Measurements from ENCODE around the gene JUNB.

The JUNB gene

GRCh38 chr19:12791345-12792050 is at the start of gene JUNB:
Gene JUNB (plus strand): TSS chr19:12791486. CDS start chr19:12791772, 286 bp downstream.
- peak; percentile 97 for DNase-seq (ENCODE audit: low spot score)

GRCh38 chr19:12745166-12745897 is 46.0 kb upstream of the JUNB start:
- no peak for DNase-seq (ENCODE audit: low spot score)

GRCh38 chr19:12748489-12748888 is 42.8 kb upstream of the JUNB start:
- no peak for DNase-seq (ENCODE audit: low spot score)

GRCh38 chr19:12749938-12750521 is 41.3 kb upstream of the JUNB start:
- DNase-seq (ENCODE audit: low spot score), result no peak

- DNase-seq (ENCODE audit: low spot score), result no peak
These were observed 40.4 kb upstream of the JUNB start for GRCh38 chr19:12750851-12751250.

- no peak for DNase-seq (ENCODE audit: low spot score)
These were observed 39.7 kb upstream of the JUNB start, which contains the start of gene BEST2 for GRCh38 chr19:12751635-12752034. Gene BEST2 (plus strand): TSS chr19:12751791. CDS start chr19:12752593, 802 bp downstream.

- DNase-seq (ENCODE audit: low spot score), result no peak
These were observed 39.1 kb upstream of the JUNB start for GRCh38 chr19:12752056-12752781.

GRCh38 chr19:12754465-12755196 is 36.7 kb upstream of the JUNB start:
- DNase-seq (ENCODE audit: low spot score), result no peak

- no peak for DNase-seq (ENCODE audit: low spot score)
These were observed 35.0 kb upstream of the JUNB start for GRCh38 chr19:12756150-12756883.

GRCh38 chr19:12757544-12758274 is 33.6 kb upstream of the JUNB start:
- DNase-seq (ENCODE audit: low spot score), result peak; percentile 62

GRCh38 chr19:12759686-12760085 is 31.6 kb upstream of the JUNB start:
- DNase-seq (ENCODE audit: low spot score), result no peak

- no peak for DNase-seq (ENCODE audit: low spot score)
These were observed 28.2 kb upstream of the JUNB start for GRCh38 chr19:12763100-12763499.

- no peak for DNase-seq (ENCODE audit: low spot score)
These were observed 26.6 kb upstream of the JUNB start for GRCh38 chr19:12764698-12765097.

- DNase-seq (ENCODE audit: low spot score), result peak; percentile 83
These were observed 25.2 kb upstream of the JUNB start for GRCh38 chr19:12766051-12766521.

- no peak for DNase-seq (ENCODE audit: low spot score)
These were observed 24.1 kb upstream of the JUNB start for GRCh38 chr19:12767150-12767549.

- DNase-seq (ENCODE audit: low spot score), result no peak
These were observed 23.6 kb upstream of the JUNB start for GRCh38 chr19:12767666-12768065.

- DNase-seq (ENCODE audit: low spot score), result peak; percentile 74
These were observed 21.6 kb upstream of the JUNB start for GRCh38 chr19:12769689-12770088.

- DNase-seq (ENCODE audit: low spot score), result no peak
These were observed 20.4 kb upstream of the JUNB start for GRCh38 chr19:12770922-12771321.

GRCh38 chr19:12772323-12772722 is 19.0 kb upstream of the JUNB start:
- no peak for DNase-seq (ENCODE audit: low spot score)

- no peak for DNase-seq (ENCODE audit: low spot score)
These were observed 17.7 kb upstream of the JUNB start for GRCh38 chr19:12773571-12773970.
